Activated T-cell treated with anti-CD3 and anti-CD28 coated beads for 4 hours (primary cell): ENCODE data around the gene PEAK1.
A peak's percentile ranks its signal among the peaks of the same experiment; 100 is the strongest.
"Not testable (repeated sequence)": the region's sequence is repeated elsewhere in the genome, so short reads cannot be mapped to it uniquely, and the experiment has no call there.

Experiments
- DNase-seq: peaks from one replicate; pipeline ENCODE4 v3.0.0-alpha.2; 2020

Gene PEAK1

GRCh38 chr15:77295446-77295845, 124.5 kb downstream of the PEAK1 start:
- DNase-seq: no peak

- DNase-seq: no peak
Observed at GRCh38 chr15:77292969-77293558, 126.8 kb downstream of the PEAK1 start.

GRCh38 chr15:77291107-77291506, 128.8 kb downstream of the PEAK1 start:
- DNase-seq: no peak

- no peak for DNase-seq
Observed at GRCh38 chr15:77287385-77287784, 132.5 kb downstream of the PEAK1 start.

- no peak for DNase-seq
Observed at GRCh38 chr15:77285057-77285997, 134.6 kb downstream of the PEAK1 start.

- DNase-seq: no peak
Observed at GRCh38 chr15:77282333-77282732, 137.6 kb downstream of the PEAK1 start.

- DNase-seq: no peak
Observed at GRCh38 chr15:77276943-77277342, 143.0 kb downstream of the PEAK1 start.

GRCh38 chr15:77276096-77276495, 143.8 kb downstream of the PEAK1 start:
- no peak for DNase-seq

GRCh38 chr15:77273136-77273535, 146.8 kb downstream of the PEAK1 start:
- not testable (repeated sequence) for DNase-seq

GRCh38 chr15:77266708-77267386, 153.1 kb downstream of the PEAK1 start:
- DNase-seq: no peak

- no peak for DNase-seq
Observed at GRCh38 chr15:77255385-77255784, 164.5 kb downstream of the PEAK1 start.

GRCh38 chr15:77251662-77252061, 168.2 kb downstream of the PEAK1 start:
- DNase-seq: peak; percentile 1

GRCh38 chr15:77247116-77247515, 172.8 kb downstream of the PEAK1 start:
- DNase-seq: no peak

GRCh38 chr15:77243716-77244401, 176.0 kb downstream of the PEAK1 start:
- no peak for DNase-seq

GRCh38 chr15:77243135-77243534, 176.8 kb downstream of the PEAK1 start:
- no peak for DNase-seq

GRCh38 chr15:77239882-77240608, 179.9 kb downstream of the PEAK1 start:
- DNase-seq: no peak

GRCh38 chr15:77235566-77235965, 184.3 kb downstream of the PEAK1 start:
- no peak for DNase-seq

GRCh38 chr15:77228828-77229227, 191.1 kb downstream of the PEAK1 start:
- no peak for DNase-seq

- DNase-seq: no peak
Observed at GRCh38 chr15:77226652-77227051, 193.3 kb downstream of the PEAK1 start.

GRCh38 chr15:77225646-77226045, 194.3 kb downstream of the PEAK1 start:
- DNase-seq: no peak

GRCh38 chr15:77225088-77225487, 194.8 kb downstream of the PEAK1 start:
- no peak for DNase-seq

GRCh38 chr15:77224352-77224751, 195.6 kb downstream of the PEAK1 start:
- DNase-seq: no peak
